ENCODE data around the gene SPATA22.
"Not testable (repeated sequence)": the region's sequence is repeated elsewhere in the genome, so short reads cannot be mapped to it uniquely, and the experiment has no call there.

Gene SPATA22, protein sequence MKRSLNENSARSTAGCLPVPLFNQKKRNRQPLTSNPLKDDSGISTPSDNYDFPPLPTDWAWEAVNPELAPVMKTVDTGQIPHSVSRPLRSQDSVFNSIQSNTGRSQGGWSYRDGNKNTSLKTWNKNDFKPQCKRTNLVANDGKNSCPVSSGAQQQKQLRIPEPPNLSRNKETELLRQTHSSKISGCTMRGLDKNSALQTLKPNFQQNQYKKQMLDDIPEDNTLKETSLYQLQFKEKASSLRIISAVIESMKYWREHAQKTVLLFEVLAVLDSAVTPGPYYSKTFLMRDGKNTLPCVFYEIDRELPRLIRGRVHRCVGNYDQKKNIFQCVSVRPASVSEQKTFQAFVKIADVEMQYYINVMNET

DNA sequence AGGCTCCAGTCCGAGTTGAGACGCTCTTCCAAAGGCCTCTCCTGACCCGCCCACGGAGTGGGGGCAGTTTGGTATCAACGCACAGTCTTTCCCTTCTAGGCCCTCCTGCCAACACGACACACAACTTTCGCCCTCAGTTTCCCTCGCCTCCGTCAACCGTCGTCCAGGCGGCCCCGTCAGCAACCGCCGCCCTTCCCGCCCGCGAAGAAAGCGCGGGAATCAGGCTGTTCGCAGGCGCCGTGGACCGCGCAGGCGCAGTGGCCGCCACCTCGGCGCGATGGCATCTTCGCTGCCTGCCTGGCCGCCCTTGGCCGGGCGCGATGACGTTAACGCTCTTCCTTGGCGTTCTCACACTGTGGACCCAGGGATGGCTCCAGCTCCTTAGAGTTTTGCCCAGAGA lies at the start of gene SPATA22:
Gene SPATA22 (minus strand): TSS at position 221 of the 400 bp plus-strand sequence. CDS start 2,494 bp downstream, outside the sequence.
- DNase-seq: no peak

DNA sequence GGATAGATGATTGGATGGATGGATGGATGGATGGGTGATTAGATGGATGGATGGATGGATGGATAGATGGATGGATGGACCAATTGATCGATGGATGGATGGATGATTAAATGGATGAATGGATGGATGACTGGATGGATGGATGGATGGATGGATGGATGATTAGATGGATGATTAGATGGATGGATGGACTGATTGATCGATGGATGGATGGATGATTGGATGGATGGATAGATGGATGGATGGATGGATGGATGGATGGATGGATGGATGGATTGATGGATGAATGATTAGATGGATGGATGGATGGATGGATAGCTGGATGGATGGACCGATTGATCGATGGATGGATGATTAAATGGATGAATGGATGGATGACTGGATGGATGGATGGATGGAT lies 47.9 kb upstream of the SPATA22 start:
- DNase-seq: not testable (repeated sequence)

DNA sequence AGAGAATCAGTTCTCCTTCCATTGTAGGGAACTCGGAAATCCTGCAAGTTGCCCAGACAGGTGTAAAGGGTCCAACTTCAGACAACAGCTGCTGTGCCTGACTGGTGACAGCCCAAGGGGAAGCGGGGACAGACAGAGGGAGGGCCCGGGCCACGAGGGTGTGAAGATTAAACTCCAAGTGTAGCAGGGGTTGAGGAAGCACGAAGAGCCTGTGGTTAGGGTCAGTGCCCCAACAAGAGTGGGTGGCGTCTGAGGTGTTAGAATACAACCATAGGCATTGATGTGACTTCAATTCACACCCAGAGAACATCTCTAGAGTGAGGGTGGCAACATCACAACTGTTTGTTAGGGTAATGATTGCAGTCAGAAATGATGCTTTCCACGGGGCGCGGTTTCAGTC lies 43.3 kb upstream of the SPATA22 start:
- peak; percentile 19 for DNase-seq

DNA sequence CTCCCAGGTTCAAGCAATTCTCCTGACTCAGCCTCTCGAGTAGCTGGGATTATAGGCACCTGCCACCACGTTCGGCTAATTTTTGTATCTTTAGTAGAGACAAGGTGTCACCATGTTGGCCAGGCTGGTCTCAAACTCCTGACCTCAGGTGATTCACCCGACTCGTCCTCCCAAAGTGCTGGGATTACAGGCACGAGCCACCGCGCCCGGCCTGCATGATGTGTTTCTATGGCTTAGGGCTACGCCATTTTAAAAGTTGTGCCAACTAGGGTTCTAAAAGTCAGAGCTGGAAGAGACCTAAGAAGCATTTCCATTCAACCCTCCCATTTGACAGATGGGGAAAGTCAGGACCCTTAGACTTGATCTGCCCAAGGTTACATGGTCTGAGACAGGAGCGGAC lies 42.5 kb upstream of the SPATA22 start:
- DNase-seq: not testable (repeated sequence)

DNA sequence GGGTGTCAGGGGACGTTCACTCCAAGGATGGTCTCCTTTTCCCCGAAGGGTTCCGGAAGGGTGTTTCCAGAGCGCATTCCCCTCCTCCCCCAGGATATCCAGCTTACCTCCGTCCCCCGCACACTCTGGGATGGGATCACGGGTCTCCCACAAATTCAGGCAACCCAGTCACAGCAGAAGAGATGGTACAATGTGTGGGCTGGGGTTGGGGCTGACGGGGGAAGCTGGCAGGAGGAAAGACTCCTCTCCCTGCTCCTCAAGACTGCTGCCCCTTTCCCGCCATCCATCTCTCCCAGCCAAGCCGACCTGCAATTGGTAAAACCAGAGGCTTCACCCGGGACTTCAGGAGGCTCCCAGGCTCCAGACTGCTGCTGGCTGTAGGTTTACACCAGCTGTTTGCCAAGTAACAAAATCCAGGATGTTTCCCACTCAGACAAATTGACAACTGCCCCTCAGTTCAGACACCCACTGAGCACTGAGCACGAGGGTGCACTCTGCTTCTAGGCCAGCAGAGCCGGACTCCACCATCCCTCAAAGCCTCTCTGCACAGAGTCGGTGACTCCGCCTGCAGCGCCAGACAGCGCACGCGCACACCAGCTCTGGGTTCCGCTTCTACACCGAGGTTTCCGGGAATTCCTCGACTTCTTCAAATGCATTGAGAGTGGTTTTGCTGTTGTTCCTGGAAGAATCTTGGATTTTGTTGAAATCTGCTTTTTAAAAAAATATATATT lies 41.9 kb upstream of the SPATA22 start:
- no peak for DNase-seq

DNA sequence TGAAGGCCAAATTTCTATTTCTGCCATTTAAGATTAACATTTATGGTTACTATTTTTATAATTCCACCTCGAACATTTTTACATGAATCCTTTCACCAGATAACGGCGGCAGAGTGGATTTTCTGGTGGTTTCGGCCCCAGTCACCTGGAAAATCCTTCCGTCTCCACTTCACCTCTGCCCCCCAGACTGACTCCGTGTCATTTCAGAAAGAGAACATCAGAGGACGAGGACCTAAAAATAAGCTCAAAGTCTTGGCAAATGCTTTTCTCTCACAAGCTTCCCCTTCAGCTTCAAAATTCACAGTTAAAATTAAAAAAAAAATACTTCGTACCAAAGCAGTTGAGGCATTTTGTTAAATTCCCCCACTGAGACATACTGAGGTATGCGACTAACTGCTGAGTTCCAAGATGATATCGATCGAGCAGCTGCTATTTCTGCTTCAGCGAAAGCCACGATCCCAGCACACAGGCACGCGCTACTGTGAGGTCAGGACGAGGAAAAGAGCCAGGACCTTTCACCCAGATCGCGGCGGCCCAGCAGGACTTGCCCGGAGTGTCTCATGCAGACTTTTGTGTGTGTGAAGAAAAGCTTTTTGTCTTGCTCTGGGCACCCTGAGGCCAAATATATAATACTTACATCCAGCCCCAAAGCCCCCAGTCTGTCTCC lies 41.0 kb upstream of the SPATA22 start:
- no peak for DNase-seq

DNA sequence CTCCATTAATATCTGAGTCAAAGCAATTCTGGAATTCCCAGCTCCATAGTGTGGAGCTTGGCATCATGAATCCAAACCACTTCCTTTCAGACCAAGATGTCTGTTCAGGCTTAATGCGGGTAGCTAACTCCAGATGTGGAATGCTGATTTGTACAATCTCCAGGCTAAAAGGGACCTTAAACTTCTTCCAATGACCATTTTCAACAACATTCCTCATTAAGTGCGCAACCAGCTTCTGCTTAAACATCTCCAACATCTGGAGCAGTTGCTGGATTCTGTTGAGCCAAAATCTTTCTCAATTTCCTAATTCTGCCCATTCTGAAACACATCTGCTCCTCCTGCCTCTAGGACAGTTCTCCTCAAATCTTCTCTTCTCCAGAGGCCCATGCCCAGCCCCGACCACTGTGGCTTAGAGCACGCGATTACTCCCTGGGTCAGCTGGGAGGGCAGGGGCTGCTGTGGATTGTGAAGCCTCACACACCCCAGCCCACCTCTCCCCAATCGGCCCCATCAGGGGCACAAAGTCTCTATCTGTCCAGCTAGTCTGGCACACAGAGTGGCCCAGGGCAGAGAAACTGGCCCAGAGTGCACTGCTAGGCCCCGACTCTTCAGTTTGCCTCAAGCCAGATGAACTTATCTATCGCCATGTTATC lies 40.4 kb upstream of the SPATA22 start:
- no peak for DNase-seq

DNA sequence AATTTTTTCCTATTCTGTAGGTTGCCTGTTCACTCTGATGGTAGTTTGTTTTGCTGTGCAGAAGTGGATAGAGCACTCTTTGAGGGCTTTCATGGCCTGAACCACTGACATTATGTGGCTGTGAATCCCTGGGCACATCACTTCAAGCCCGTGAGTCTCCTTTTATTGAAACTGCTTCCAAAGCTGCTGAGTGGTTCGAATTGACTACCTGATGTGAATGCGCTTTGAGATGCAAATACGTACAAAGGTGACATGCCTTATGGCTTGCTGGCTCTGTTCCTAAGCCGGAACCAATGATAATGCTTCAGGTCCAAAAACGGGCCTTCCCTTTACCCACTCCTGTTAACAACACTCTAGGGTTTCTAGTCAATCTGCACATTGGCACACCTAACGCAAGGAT lies 38.5 kb upstream of the SPATA22 start:
- DNase-seq: no peak

DNA sequence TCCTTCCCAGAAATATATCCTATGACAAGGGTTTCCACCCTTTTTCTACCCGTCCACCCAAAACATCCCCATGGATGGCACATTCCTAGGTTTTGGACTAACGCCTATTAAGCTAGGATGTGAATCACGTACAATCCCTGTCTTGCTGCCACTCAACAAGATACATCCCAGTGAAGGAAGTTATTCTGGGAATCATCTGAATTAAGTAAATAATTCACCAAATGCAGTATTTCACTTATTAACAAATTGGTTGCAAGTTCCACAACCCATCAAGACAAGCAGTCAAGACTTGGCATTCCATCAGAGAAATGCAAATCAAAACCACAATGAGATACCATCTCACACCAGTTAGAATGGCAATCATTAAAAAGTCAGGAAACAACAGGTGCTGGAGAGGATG lies 36.2 kb upstream of the SPATA22 start:
- DNase-seq: no peak

DNA sequence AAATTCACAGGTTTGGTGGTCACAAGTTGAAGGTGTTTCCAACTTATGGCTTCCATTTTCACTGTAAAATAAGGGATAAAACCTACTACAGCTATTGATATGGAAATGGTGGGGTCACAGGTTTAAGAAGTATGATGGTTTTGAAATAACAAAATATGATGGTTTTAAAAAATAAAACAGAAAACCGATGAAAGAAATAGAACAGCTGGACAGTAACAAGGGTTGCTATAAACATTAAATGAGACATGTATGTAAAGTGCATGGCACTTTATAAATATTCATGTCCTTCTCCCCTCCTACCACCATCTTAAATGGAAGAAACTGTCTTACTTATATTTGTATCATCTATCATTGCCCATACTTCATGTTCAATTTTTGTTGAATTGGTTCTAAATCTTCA lies 35.5 kb upstream of the SPATA22 start:
- no peak for DNase-seq

DNA sequence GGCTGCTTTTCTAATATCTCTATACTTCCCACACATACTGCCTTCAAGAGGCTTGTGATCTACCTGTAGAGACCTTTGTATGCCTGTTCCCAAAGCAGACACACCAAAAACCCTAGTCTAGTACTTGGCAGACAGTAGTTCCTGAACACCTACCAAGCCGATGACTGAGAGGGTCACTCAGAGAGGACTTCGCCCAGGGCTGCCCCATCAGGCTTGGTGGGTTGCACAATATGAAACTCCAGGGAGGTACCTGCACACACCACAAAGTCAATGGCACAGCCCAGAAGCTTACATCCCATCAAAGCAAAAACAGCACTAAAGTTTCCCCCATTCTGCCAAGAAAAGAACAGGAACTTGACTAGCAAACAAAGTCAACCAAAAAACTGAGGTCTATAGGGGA lies 34.4 kb upstream of the SPATA22 start:
- DNase-seq: no peak

DNA sequence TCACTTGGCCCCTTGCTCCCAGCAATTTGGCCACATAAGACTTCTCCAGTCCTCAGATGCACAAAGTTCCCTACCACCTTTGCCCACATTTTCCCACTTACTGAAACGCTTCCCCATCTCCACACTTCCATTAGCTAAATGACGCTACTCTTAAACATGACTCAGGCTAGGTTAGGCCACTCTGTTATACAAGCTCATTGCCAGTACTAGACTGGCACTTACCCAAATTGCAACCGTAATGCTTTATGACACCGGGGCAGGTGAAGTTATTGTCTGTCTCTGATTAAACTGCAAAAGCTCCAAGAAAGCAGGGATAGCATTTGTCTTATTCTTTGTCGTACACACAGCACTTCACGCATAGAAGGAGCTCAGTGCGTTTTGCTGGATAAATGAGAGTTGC lies 33.4 kb upstream of the SPATA22 start:
- DNase-seq: no peak

DNA sequence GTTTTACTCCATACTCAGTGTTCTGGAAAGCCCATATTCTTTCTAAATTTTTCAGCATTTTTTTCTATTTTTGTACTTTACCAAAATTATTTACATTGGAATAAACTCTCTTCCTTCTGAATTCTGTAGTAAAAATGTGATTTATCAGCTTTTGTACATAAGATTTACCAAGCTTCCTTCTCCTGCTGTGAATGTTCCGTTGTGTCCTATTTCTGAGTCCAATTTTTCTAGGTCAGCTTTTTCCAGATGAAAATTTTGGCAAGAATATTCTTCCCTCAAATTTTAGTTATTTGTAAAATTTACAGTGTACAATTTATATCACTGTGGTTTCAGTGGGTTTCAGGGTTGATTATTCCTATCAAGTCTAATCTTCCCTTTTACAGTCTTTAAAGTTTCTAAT lies 31.7 kb upstream of the SPATA22 start:
- no peak for DNase-seq

DNA sequence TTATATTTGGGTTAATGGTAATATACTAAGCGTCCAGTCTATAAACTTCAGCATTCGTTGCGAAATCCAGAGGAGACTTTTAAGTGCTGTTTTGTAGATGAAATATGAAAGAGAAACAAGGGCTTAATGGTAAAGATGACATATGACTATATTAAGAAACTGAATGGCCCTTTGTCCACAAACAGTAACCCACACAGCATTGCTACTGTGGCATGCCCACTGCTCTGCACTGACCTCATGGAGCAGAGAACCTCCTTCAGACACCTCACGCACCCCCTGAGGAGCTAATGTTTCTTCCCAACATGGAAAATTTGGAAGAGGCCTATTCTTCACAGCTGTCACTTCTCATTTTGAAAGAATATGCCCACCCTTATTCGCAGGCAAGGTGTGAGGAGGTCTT lies 30.8 kb upstream of the SPATA22 start:
- DNase-seq: no peak

DNA sequence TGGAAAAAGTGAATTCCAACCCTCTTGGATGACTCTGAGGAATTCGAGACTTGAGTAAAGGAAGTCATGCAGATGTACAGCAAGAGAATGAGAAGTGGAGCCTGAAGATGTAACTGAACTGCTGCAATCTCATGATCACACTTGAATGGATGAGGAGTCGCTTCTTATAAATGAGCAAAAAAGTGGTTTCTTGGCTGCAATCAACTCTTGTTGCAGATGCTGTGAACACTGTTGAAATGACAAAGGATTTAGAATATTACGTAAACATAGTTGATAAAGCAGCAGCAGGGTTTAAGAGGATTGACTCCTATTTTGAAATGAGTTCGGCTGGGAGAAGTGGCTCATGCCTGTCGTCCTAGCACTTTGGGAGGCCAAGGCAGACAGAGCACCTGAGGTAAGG lies 29.7 kb upstream of the SPATA22 start:
- DNase-seq: no peak

DNA sequence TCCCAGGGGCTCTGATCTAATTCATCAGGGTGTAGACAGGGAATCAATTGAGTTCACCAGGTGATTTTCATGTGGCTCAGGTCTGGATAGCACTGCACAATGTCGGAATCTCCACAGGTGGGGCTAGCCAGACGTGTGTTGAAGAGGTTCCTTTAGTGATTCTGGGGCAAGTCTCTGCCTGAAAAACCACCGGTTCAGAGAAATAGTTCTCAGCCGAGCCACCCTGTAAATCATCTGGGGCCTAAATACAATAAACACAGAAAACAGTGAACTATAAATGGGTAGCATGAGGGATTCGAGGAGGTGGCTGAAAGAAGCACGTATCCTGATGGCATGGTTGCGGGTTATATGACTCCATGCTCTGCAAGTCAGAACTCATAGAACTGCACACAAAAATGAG lies 25.5 kb upstream of the SPATA22 start:
- DNase-seq: no peak

DNA sequence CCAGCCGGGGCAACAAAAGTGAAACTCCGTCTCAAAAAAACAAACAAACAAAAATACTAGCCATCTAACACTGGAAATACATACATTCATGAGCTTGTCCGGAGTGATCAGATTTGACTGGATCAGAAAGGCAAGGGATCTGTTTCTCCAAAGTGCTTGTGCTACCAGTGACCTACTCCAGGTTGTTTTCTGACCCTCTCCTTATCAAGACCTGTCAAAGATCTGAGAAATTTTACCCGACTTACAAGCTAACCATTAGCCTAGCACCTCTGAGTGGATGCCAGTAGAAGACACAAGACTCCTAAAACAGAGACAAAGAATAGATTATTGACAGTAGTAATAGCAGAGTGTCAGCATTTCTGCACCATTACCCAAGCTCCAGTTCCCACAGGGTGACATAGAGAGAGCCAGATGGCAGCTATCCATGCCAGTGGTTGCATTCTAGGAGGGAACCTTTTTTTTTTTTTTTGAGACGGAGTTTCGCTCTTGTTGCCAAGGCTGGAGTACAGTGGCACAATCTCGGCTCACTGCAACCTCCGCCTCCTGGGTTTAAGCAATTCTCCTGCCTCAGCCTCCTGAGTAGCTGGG lies 14.0 kb upstream of the SPATA22 start:
- DNase-seq: no peak

DNA sequence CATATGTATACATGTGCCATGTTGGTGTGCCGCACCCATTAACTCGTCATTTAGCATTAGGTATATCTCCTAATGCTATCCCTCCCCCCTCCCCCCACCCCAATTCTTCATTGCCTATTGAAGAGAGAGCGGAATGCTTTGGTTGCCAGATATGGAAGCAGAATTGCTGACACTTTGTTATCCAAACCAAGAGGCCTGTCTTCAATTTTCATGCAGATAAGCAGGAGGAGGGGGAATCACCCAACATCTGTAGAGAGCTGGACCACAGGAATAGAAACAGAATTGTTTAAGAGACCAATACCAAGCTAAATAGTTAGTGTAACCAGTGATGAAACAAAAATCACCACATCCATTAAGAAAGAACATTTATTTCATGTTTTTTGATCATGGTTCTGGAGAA lies 11.2 kb upstream of the SPATA22 start:
- DNase-seq: no peak

DNA sequence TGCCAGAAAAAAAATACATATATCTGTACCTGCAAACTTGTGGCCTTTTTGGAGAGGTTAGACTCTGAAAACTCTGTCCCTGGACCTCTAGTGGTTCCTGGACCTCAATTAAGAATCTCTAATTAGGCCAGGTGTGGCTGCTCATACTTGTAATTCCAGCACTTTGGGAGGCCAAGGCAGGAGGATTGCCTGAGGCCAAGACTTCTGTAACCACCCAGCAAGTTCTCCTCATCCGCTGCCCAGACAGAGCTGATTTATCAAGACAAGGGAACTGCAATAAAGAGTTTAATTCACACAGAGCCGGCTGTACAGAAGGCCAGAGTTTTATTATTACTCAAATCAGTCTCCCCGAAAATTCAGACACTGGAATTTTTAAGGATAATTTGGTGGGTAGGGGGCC lies 8.4 kb upstream of the SPATA22 start:
- no peak for DNase-seq

DNA sequence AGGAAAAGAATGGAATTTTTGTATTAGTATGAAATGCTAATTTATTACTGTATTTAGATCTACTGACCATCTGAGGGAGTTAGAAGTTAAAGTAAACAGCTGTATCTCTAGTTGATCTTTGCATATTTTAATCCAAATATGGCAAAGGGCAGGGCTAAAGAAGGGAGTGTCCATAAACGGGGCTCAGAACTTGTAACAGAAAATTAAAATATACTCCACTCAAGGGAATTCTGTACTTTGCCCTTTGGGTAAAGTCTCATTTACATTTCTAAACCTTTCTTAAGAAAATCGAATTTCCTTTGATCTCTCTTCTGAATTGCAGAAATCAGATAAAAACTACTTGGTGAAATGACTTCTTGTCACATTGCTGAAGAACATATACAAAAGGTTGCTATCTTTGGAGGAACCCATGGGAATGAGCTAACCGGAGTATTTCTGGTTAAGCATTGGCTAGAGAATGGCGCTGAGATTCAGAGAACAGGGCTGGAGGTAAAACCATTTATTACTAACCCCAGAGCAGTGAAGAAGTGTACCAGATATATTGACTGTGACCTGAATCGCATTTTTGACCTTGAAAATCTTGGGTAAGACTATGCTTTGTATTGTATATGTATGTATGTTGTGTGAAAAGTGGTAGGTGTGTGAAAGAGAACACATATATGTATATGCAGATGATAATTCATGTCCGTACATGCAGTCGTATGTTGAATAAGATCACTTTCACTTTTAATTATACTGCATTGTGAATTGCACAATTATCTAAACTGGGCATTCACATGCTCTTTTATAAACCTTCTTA lies 4.4 kb upstream of the SPATA22 start, which contains the start of gene ASPA:
Gene ASPA (plus strand): TSS at position 186 of the 799 bp plus-strand sequence. CDS start 163 bp downstream, at position 349.
- DNase-seq: no peak

DNA sequence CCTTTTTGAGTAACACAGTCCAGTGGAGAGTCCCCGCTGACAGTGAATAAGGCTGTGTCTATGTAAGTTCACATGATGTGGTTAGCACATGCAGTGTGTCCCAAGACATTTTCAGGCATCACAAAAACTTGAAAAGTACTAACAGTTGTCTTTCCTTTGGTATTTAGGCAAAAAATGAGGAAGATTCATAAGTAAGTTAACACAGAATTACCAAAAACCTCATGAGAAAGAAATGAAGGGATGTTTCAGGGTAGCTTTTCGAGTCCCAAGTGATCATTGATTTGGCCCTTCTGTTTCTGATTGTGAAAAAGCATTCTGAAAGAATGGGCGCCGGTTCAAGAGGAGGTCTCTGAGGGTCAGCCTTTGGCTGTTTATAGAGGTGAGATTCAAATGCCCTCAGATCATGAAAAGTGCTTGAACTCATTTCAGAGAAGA lies 3.6 kb upstream of the SPATA22 start:
- no peak for DNase-seq

DNA sequence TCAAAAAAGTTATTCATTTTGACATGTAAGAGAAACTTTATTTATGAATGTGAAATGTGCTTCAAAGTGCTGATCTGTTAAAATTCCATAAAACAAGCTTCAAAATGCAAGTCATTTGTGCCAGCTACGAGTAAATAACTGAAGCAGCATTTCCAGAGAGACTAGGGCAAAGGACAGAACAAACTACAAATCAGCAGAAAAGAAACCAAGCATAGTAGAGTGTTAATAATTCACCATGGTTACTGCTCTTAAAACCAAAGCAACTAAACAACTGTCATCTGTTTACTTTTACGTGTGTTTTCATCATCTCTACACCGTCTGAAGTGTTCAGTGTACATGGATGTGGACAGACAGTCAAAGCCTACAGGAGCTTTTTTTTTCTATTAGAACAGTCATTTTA lies 2.6 kb upstream of the SPATA22 start:
- no peak for DNase-seq

Data from CD4-positive, alpha-beta T cell treated with Interleukin-15 for 1 hour (primary cell).